Transverse colon (tissue), 4 donors: ENCODE measurements around the gene ZDHHC11.

Experiments
- EP300 ChIP-seq: sonication (generic); formaldehyde crosslinking; IDR thresholded peaks from one replicate; pipeline ENCODE4 v1.6.1; 2017; ENCODE audit warnings: antibody characterized with exemption, low read depth
- POLR2A ChIP-seq: fragments of 450-650 bp; IDR thresholded peaks from one replicate; pipeline ENCODE4 v1.6.1; 2016; ENCODE audit warnings: antibody characterized with exemption, mild to moderate bottlenecking, moderate library complexity
- POLR2AphosphoS5 ChIP-seq, 3 donors: sonication (generic); formaldehyde crosslinking; IDR thresholded peaks; one replicate each; pipeline ENCODE4 v1.6.1; 2016; ENCODE audit warnings: antibody characterized with exemption in 3 of 3
- TF ChIP-seq, protein P1 (sequence below), 5 experiments: fragments of 200-600 bp in 3 of 5; fragments of 450-650 bp in 2 of 5; sonication (generic) in 3 of 5; IDR thresholded peaks; 1 replicate in 2 of 5; 2 replicates in 3 of 5; pipeline ENCODE4 v1.5.1; 2016 to 2017; ENCODE audit warnings: antibody characterized with exemption in 5 of 5, inconsistent platforms in 3 of 5, mild to moderate bottlenecking in 2 of 5, moderate library complexity in 1 of 5

DNA sequence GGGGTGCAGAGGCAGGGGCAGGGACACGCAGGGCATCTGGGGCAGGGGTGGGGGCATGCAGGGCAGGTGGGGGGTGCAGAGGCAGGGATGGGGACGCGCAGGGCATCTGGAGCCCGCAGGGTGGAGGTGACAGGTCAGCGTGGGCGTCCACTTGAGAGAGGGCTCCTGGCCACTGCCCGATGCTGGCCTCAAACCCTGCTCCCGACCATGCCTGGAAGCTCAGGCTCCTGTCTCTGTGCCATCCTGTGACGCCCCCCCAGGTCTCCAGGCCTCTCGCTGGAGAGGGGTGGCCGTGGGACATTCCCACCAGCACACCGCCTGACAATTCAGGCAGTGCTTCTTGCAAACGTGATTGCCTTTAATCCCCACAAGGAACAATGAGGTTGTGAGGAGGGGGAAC is 99.3 kb downstream of the ZDHHC11 start:
- TF ChIP-seq, protein P1, sequence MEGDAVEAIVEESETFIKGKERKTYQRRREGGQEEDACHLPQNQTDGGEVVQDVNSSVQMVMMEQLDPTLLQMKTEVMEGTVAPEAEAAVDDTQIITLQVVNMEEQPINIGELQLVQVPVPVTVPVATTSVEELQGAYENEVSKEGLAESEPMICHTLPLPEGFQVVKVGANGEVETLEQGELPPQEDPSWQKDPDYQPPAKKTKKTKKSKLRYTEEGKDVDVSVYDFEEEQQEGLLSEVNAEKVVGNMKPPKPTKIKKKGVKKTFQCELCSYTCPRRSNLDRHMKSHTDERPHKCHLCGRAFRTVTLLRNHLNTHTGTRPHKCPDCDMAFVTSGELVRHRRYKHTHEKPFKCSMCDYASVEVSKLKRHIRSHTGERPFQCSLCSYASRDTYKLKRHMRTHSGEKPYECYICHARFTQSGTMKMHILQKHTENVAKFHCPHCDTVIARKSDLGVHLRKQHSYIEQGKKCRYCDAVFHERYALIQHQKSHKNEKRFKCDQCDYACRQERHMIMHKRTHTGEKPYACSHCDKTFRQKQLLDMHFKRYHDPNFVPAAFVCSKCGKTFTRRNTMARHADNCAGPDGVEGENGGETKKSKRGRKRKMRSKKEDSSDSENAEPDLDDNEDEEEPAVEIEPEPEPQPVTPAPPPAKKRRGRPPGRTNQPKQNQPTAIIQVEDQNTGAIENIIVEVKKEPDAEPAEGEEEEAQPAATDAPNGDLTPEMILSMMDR (IDR thresholded peaks at IDR 0.05), result no peak
- TF ChIP-seq POLR2AphosphoS5 (IDR thresholded peaks at IDR 0.05) (no peak), EP300 (no peak), POLR2A (no peak)
